HG03571 (cell line): ENCODE data around the gene RAD50.

Experiments used
- ATAC-seq: cut with Tn5 transposase; IDR thresholded peaks from one replicate; pipeline ENCODE4 v1.9.1; 2021; ENCODE audit not compliant: unreplicated experiment

Gene RAD50

DNA sequence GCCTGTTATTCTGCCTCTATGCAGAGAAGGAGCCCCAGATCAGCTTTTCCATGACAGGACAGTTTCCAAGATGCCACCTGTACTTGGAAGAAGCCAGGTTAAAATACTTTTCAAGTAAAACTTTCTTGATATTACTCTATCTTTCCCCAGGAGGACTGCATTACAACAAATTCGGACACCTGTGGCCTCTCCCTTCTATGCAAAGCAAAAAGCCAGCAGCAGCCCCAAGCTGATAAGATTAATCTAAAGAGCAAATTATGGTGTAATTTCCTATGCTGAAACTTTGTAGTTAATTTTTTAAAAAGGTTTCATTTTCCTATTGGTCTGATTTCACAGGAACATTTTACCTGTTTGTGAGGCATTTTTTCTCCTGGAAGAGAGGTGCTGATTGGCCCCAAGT, 116.7 kb downstream of the RAD50 start:
- no peak for ATAC-seq

DNA sequence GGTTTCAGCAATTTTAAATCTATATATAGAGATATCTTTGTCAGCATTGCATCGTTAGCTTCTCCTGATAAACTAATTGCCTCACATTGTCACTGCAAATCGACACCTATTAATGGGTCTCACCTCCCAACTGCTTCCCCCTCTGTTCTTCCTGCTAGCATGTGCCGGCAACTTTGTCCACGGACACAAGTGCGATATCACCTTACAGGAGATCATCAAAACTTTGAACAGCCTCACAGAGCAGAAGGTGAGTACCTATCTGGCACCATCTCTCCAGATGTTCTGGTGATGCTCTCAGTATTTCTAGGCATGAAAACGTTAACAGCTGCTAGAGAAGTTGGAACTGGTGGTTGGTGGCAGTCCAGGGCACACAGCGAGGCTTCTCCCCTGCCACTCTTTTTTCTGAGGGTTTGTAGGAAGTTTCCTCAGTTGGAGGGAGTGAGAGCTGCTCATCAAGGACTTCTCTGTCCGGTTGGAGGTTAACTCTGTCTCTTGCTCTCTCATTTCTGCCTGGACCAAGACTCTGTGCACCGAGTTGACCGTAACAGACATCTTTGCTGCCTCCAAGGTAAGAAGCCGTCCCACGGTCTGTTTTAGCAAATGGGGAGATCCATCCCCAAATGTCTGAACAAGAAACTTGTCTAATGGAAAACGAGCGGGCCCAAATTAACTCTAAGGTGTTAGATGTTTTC, 117.3 kb downstream of the RAD50 start, which contains the start of gene IL4:
Gene IL4, plus strand, starts transcription at position 51 of the 692 bp plus-strand sequence. Its CDS starts 62 bp downstream, at position 113.
- no peak for ATAC-seq

DNA sequence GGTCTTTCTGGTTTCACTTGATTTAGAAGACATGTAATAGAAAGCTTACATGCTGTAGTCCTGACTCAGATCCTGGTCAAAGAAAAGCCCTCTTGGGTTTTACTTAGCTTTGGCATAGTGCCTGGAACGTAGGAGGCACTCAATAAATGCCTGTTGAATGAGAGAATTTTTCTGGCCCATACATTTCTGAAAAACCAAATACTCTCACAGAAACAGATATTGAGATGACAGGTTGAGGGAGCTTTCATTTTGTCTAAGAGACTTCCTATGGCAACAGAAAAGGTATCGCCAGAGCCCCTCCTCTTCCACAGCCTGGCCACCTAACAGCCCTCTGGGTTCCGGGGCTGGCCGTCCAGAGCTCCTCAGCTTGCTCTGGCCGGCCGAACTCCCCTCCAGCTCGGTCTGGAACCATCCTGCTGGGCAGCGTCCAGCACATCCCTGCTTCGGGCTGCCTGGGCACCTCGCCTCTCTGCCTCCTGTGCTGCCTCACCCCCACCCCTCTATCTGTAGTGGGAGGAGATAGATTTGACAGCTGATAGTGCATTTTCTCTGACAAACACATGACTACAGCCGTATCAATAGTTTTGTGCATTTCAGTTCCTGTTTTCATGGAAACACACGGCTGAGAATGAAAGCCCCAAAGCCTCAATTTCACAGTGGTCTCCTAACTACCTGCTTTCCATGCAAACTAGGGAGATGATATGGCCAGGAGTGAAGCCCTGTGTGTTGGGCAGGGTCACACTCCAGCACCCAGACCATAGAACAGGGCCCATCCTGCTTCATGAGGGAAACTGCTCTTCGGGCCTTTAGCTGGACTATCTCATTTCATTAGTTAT, 118.1 kb downstream of the RAD50 start:
- ATAC-seq: peak; percentile 72

DNA sequence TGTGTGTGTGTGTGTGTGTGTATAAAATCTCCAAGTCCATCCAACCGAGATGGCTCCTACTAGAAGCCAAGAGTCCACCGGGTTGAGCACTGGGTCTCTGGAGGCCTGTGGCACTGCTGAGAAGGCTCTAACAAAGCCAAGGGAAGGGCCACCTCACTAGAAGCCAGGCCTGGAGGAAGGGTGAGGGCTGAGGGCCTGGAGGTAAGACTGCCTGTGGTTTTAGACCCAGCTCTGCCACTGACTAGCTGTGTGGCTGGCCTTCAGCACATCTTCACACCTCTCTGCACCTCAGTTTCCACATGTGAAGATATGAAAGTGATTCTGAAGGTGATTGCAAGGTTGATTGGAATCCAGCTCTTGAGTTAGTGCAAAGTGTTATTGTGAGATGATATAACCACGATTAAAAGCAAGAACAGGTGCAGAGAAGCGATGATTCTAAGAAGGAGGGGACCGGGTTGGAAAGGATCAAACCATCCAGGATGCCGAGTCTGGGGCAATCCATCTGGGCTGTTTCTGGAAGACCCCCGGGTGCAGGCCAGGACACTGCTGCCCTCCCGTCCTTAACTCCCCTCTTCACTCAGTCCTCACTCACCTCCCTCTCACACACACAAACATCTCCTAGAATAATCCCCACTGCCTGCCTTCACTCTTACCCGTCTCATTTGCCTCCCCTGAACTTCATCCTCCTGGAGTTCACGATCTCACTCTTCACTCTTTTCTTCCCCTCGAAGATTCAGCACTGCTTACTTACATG, 119.3 kb downstream of the RAD50 start:
- no peak for ATAC-seq

DNA sequence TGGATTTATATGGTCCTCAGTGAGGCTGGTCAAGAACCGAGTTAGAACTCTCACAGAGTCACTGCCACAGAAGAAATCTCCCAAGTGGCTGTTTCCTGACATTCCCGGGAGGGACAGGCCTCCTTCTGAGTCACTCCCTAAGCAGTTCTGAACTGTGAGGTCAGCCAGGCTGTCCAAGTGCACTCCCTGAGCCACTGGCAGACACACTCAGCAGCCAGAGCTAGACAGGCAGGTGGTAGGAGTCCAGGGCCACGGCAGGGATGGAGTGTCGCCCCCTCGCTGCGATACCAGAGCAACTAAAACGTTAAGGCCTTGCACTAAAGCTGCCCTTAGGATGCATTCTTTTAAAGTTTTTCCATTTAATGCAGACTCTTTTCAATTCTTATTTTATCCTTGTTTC, 120.4 kb downstream of the RAD50 start:
- ATAC-seq: no peak

DNA sequence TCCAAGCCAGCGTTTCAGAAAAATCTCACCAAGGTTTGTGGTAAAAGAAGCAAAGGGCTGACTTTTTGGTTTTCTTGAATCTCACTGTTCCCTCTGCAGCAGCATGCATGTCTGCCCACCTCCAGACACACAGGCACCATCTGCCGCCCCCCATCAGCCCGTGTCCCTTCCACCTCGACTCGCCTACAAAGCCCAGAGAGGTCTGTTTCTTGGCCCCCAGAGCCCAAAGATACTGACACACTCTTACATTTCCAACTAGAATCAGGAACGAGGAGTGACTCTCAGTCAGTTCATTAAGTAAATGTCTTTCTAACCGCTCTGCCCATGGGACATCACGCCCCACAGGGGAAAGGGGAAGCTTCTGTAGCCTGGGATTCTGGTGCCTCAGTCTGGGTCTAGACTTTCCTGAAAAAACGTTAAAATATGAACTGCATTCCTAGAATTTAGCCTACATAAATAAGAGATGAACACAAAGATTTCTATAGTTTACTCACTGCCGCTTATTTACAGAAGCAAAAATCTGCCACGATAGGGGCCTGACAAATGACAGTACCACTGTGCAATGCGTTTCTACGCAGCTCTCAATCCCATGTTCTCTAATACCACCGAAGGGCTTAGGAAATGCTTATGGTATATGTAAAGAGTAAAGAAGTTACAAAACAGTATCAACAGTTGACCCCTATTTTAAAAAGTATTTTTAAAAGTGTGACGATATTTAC, 121.1 kb downstream of the RAD50 start:
- no peak for ATAC-seq

DNA sequence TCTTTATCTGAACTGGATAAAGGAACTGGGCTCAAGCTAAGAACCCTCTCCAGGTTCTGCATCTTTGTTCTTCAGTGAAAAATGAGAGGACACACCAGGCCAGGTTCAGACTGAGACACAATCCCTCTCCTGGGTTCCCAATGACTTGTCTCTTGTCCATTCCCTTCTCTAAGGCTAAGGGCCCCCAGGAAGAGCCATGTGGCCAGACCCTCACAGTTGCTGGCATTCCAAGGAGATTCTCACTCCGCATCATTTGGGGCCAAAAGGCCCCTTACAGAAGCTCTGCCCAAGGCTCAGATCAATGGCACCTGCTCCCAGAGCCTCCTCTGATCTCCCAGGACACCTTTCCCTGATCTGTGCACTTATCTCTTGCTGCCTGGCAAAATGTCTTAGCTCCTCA, 122.0 kb downstream of the RAD50 start:
- no peak for ATAC-seq

DNA sequence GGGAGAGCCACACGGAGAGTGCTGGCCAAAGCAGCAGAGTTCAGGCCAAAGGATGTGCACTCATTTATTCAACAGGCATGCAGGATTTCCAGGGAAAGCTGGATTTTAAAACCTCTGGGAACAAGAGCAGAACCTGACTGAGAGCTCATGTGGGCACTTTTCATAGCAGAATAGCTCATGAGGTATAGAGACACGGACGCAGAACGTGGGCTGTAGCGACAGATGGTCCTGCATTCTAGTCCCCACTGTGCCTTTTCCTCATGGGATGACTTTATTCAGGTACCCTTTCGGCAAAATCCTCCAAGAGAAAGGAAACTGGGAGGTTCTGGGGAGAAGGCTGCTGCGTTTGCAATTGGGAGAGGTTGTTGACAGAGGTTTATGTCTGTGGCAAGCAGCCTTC, 122.4 kb downstream of the RAD50 start:
- ATAC-seq: no peak

DNA sequence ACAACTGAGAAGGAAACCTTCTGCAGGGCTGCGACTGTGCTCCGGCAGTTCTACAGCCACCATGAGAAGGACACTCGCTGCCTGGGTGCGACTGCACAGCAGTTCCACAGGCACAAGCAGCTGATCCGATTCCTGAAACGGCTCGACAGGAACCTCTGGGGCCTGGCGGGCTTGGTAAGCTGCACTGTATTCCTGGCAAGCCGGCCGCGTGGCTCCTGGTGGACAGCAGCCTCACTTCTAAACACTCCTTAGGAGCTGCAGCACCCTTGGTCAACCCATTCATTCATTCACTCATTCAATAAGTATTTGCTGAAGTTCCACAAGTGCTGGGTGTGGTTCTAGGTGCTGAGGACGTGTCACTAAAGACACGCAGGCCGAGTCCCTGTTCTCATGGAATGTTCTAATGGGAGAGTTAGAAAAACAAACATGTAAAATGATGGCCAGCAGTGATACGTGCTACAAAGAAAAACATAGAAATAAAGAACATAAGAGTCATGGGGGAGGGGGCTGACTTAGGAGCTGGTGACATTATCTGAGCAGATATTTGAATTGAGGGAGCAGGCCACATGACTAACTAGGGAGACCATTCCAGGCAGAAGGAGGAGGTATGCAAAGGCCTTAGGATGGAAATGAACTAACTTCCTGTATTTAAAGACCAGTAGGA, 123.1 kb downstream of the RAD50 start:
- no peak for ATAC-seq

DNA sequence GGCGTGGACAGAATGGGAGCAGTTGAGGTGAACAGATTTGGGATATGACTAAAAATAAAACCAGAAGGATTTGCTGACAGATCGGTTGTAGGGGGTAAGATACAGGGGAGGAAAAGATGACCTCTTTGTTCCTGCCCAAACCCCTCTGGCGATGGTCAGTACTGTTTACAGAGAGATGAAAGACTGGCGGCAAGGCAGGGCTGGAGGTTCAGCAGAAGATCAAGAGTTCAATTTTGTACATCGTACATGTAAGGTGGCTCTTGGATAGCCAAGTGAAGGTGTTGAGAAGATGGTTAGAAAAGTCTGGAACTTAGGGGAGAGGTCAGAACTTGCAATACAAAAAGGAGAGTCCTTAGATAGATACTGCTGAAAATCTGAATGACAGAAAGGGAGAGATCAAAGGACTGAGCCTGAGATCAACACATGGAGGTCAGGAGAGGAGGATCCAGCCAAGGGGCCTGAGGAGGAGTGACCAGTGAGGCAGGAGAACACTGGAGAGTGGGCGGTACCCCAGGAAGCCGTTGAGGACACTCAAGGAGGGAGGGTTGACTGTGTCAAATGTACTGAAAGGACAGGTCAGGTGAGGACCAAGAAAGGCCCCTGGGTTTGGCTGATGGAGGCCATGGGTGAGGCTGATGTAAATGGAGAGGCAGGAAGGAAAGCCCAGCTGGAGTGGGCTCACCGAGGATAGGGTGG, 124.2 kb downstream of the RAD50 start:
- no peak for ATAC-seq

DNA sequence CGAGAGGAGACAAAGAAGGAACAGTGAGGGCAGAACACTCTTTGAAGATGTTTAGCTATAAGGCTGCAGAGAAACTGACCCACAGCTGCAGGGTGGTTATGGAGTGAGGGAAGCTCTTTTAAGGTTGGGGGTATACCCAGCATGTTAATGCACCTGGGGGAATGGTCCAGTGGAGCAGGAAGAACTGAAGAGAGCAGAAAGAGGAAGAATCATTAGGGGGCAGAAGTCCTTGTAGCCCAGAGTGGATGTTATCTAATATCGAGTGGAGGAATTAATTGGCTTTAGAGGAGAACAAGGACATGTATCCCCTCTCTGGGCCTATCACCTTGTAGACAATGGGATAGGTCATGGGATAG, 124.7 kb downstream of the RAD50 start:
- ATAC-seq: no peak

DNA sequence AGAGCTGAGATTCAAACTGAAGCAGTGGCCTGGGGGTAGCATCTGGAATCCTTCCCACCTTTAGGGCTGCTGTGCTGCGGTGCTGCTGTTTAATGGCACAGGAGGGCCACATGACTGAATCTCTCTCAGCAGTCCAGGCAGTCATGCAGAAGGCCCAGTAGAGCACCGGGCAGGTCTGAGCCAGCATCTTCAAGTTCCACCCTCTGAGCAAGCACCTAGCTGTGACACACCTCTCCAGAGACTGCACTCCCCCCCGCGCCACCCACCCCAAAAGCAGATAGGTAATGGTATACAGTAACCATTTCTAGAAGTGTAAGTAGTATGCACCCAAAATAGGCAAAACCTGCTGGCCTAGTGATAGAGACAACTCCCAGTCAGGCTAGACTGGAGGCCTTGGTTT, 125.2 kb downstream of the RAD50 start:
- no peak for ATAC-seq

DNA sequence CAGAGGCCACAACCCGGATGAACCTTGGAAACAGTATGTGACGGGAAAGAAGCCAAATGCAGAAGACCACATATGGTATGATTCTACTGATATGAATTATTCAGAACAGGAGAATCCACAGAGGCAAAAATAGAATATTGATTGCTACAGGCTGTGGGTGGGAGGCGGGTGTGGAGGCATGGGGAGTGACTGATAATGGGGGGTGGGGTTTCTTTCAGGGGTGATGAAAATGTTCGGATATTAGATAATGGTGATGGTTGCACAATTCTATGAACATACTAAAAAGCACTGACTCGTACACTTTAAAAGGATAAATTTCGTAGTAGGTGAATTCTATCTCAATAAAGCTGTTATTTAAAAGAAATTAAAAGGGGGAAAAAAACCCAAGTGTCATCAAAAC, 127.7 kb downstream of the RAD50 start:
- ATAC-seq: no peak

DNA sequence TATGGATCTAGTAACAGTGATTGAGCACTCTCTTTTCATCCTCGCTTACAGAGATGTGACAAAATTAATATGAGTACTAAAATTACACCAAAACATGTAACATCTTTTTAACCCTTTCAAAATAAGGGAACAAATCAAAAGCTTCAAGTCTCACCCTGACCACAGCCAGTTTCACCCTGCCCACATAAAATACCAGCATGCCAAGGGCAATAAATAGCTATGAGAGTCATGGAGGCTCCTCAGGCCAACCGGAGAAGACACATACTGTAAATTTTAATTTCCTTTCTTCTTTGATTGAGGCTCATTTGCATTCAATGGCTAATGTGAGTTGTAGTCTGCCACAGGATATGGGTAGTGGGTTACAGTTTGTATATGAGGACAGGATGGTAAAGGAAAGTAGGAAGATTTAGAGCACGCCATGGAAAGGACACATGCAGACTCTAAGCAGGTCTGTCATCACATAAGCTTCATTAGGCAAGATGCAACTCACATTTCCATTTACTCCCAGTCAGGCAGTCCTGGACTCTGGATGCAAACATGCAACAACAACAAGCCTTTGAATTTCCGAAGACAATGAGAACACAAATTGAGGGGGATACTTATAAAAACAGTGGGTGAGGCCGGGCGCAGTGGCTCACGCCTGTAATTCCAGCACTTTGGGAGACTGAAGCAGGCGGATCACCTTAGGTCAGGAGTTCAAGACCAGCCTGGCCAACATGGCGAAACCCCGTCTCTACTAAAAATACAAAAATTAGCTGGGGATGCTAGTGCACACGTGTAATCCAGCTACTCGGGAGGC, 128.3 kb downstream of the RAD50 start:
- ATAC-seq: no peak

DNA sequence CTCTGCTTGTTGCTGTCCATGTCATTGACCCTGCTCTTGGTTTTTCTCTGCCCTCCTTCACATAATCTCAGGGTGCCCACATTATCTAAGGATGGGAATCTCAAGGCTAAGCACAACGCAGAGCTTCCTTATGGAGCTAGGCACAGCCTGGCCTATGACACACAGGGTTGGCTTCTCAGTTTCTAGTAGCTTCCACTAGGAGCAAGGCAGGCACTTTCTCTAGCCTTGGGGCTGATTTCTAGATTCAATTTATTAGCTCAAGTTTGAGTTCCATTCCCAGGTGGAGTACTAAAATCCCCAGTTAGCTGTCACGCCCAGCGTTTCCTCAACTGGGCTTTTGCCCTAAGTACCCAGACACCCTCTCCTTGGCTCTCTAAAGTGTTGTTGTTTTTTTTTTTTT, 129.4 kb downstream of the RAD50 start:
- no peak for ATAC-seq

DNA sequence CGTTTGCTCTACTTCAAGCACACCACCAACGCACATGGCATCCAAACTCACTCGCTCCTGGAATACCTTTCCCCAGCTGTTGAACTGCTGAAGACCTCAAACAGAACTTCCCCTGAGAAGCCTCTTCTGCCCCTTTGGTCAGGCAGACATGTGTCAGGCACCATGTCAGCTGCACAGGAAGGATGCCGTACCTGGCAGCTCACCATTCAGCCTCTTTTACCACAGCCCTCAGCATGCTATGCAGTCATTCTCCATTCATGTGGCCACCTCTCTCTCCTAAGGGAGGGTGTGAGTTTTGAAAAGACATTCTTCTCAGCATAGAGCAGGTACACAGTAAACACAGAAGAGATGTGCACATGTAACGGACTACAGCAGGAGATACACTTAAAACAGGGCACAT, 131.2 kb downstream of the RAD50 start:
- ATAC-seq: peak; percentile 34

DNA sequence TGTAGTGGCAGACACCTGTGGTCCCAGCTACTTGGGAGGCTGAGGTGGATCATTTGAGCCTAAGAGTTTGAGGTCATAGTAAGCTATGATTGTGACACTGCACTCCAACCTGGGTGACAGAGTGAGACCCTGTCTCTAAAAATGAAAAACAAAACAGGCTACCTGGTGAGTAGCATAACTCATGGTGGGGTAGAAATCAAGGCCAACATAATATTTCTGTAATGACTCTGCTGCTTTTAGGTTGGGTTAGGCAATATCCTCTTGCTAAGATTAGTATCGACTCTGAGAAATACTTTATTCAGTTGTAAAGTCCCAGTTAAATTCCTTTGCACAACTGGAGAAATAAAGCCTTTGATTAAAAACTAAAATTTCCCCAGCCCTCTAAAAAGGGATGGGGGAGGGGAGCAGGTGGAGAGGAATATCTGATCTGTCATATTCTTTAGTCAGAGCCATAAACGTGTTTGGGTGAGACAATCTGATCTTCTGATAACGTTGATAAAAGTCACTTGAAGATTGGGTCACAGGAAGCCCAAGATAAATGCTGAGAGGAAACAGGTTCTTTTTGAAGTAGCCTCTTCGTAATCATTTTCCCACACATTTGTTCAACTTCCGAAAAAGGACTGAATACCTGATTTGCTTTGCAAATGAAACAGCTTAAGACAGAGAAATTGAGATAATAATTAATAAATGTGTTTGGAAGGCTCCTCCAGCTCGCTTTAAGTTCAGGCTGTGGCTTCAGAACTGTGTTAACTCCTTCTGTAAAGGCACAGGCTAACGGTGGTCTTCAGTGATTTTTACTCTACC, 132.0 kb downstream of the RAD50 start:
- ATAC-seq: peak; percentile 48

DNA sequence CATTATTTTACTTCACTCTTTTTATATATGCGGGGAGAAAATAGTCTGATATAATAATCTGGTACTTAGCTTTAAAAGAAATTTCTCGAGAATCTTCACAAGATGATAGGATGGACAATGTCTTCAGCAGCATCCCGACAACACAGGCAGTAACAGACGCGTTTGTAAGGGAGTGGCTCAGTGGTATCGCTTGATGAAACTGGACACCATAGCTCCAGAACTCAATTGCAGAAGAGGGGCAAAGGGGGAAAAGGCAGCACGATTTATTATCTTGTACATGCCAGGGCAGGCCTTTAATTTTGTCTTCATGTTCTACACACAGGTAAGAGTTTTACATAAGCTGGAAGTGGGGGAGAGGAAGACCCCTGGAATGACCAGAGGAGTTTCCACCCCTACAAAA, 132.7 kb downstream of the RAD50 start:
- no peak for ATAC-seq
